ENCODE results near the gene CEP295NL.
"Not testable (repeated sequence)": the region's sequence is repeated elsewhere in the genome, so short reads cannot be mapped to it uniquely, and the experiment has no call there.

The CEP295NL gene

GRCh38 chr17:78903101-78903779 lies at the start of gene CEP295NL:
TSS of gene CEP295NL (minus strand) at chr17:78903201. CDS start at chr17:78901828, 1,373 bp downstream.
- no peak for TF ChIP-seq POLR2A (IDR thresholded peaks at IDR 0.05; ENCODE audit: low read depth, low read length)
- DNase-seq (ENCODE audit: insufficient read length, low spot score) (no peak), FAIRE-seq (no peak)

DNA sequence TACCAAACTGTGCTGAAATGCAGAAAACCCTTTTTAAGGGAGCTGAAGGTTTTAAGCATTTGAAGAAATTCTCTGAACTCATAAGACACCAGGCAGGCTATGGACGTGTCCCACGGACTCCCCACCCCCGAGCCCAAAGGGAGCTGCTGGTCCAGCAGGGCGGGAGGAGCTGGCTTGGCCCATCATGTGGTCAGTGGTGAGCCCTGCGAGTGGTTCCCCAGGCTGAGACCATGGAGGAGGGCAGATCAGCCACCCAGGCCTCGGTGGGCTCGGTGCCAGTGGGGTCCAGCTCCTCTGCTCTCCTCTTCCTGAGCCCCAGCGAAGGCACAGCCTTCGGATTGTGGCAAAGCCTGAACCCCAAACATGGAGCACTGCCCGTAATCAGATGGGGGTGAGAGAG lies 49.7 kb upstream of the CEP295NL start:
- FAIRE-seq = no peak
- no peak for TF ChIP-seq POLR2A (IDR thresholded peaks at IDR 0.05; ENCODE audit: low read depth, low read length)

GRCh38 chr17:78951967-78952551 lies 49.1 kb upstream of the CEP295NL start:
- DNase-seq (ENCODE audit: insufficient read length, low spot score) (no peak), FAIRE-seq (no peak)
- TF ChIP-seq POLR2A (IDR thresholded peaks at IDR 0.05; ENCODE audit: low read depth, low read length) = no peak

More for the DNA sequence above, 49.7 kb upstream of the CEP295NL start:
- DNase-seq (ENCODE audit: insufficient read length, low spot score) = no peak

- DNase-seq (ENCODE audit: insufficient read length, low spot score) (no peak), FAIRE-seq (no peak)
- TF ChIP-seq POLR2A (IDR thresholded peaks at IDR 0.05; ENCODE audit: low read depth, low read length) = no peak
Measured at GRCh38 chr17:78950870-78951269, 47.9 kb upstream of the CEP295NL start.

DNA sequence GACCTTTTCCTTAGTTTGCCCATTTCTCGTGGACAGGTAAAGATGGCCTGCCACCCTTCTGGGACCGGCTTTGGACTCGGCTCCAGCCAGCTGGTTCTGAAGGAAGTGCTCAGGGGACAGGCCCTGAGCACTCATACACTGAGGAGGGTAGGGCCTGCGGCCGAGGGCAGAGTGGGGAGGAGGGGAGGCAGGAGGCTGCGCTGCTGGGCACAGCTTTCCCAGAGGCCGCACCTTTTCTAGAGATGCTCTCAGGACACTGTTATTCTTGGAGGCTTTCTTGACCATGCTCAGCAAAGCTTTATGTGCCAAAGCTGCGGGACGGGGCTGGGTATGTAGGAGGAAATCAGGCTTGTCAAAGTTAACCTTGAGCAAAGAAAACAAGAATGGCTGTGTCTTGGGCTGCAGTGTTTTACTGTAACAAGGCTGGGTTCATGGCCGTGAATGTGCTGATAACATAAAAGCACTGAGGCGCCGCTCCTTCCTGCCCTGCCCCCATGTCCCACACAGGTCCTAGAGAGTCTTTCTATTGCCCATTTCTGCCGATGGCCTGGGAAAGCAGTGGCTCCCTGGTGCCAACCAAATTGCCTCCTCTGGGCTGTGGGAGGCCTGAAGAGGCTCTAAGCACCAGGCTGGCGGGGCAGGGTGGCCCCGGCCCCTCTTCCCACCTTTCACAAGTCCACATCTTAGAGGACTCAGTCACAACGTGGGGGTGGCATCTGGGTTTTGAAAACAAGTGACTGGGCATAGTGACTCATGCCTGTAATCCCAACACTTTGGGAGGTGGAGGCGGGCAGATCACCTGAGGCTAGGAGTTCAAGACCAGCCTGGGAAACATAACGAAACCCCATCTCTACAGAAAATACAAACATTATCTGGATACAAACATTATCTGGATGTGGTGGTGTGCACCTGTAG lies 44.5 kb upstream of the CEP295NL start:
- FAIRE-seq (no peak), DNase-seq (ENCODE audit: insufficient read length, low spot score) (no peak)
- no peak for TF ChIP-seq POLR2A (IDR thresholded peaks at IDR 0.05; ENCODE audit: low read depth, low read length)

DNA sequence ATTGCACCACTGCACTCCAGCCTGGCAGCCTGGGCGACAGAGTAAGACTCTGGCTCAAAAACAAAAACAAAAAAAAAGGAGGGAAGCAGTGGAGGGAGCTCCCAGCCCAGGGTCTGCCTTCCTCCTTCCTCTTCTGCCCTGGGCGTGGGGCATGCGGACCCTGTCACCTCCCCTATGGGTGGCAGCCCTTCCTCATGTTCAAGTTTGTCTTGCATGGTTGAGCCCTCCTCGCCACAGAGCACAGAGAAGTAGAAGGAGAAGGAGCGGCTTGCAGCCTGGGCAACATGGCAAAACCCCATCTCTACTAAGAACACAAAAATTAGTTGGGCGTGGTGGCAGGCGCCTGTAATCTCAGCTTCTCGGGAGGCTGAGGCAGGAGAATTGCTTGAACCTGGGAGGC lies 43.6 kb upstream of the CEP295NL start:
- DNase-seq (ENCODE audit: insufficient read length, low spot score) (no peak), FAIRE-seq (no peak)
- no peak for TF ChIP-seq POLR2A (IDR thresholded peaks at IDR 0.05; ENCODE audit: low read depth, low read length)

- TF ChIP-seq POLR2A (IDR thresholded peaks at IDR 0.05; ENCODE audit: low read depth, low read length) = no peak
- FAIRE-seq (no peak), DNase-seq (ENCODE audit: insufficient read length, low spot score) (no peak)
Measured at GRCh38 chr17:78946131-78946530, 43.1 kb upstream of the CEP295NL start.

DNA sequence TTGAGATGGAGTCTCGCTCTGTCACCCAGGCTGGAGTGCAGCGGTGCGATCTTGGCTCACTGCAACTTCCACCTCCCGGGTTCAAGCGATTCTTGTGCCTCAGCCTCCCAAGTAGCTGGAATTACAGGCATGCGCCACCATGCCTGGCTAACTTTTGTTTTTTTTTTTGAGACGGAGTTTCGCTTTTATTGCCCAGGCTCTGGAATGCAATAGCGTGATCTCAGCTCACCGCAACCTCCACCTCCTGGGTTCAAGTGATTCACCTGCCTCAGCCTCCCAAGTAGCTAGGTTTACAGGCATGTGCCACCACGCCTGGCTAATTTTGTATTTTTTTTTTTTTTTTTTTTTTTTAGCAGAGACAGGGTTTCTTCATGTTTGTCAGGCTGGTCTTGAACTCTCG lies 42.5 kb upstream of the CEP295NL start:
- not testable (repeated sequence) for FAIRE-seq; DNase-seq (ENCODE audit: insufficient read length, low spot score)

DNA sequence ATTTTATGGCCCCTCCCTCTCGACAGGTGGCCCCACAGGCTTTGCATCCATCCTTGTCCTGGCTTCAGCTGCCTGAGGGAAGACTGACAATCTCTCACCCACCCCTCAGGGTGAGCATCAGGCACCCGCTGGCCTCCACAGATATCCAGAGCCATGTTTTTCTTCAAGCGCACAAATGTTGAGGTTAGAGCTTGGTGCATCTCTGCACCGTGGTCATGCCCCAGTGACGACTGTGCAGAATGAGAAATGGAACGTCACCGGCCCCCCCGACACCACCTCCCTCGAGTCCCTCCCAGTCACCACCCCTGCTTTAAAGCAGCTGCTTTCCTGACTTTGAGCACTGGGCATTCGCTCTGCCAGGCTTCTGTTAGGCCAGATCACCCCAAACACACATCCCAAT lies 42.0 kb upstream of the CEP295NL start:
- FAIRE-seq = no peak
- DNase-seq (ENCODE audit: insufficient read length, low spot score) = no peak
- no peak for TF ChIP-seq POLR2A (IDR thresholded peaks at IDR 0.05; ENCODE audit: low read depth, low read length)

- no peak for TF ChIP-seq POLR2A (IDR thresholded peaks at IDR 0.05; ENCODE audit: low read depth, low read length)
- no peak for FAIRE-seq
- no peak for DNase-seq (ENCODE audit: insufficient read length, low spot score)
Measured at GRCh38 chr17:78944026-78944425, 41.0 kb upstream of the CEP295NL start.

GRCh38 chr17:78940708-78941107 lies 37.7 kb upstream of the CEP295NL start:
- DNase-seq (ENCODE audit: insufficient read length, low spot score) (no peak), FAIRE-seq (no peak)

GRCh38 chr17:78940258-78940657 lies 37.3 kb upstream of the CEP295NL start:
- DNase-seq (ENCODE audit: insufficient read length, low spot score) (no peak), FAIRE-seq (no peak)
- TF ChIP-seq POLR2A (IDR thresholded peaks at IDR 0.05; ENCODE audit: low read depth, low read length) = no peak

More at GRCh38 chr17:78940708-78941107, 37.7 kb upstream of the CEP295NL start:
- no peak for TF ChIP-seq POLR2A (IDR thresholded peaks at IDR 0.05; ENCODE audit: low read depth, low read length)

- no peak for TF ChIP-seq POLR2A (IDR thresholded peaks at IDR 0.05; ENCODE audit: low read depth, low read length)
- FAIRE-seq (no peak), DNase-seq (ENCODE audit: insufficient read length, low spot score) (peak; percentile 50)
Measured at GRCh38 chr17:78939615-78940014, 36.6 kb upstream of the CEP295NL start.

DNA sequence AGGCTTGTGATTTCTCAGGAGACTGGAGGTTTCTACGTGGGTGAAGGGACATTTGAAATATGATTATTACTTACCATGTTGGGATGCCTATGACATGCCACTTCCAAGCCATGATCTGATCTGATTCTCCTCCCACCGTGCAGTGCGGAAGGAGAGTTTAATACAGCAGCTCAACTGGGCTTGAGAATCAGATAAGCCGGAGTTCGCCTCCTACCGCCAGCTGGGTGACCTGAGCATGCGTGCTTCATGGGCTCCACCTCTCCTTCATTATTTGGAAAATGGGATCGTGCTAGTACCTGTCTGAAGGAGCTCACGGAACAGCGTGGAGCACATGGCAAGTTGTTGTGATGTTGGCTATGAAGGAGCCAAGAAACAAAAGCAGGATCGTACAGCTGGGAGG lies 34.6 kb upstream of the CEP295NL start:
- FAIRE-seq (no peak), DNase-seq (ENCODE audit: insufficient read length, low spot score) (no peak)
- TF ChIP-seq POLR2A (IDR thresholded peaks at IDR 0.05; ENCODE audit: low read depth, low read length) = no peak
